ENCODE results near the gene NXN.
"Not testable (repeated sequence)": the region's sequence is repeated elsewhere in the genome, so short reads cannot be mapped to it uniquely, and the experiment has no call there.

NXN gene

GRCh38 chr17:935485-935884 lies 44.1 kb downstream of the NXN start:
- Histone ChIP-seq H3K9ac (ENCODE audit: low read depth in 1 of 2, low read length in 2 of 2) (no peak overlapping the region), H3K27me3 (ENCODE audit: control insufficient read depth in 1 of 2, insufficient read depth in 2 of 2, low read length in 2 of 2) (no peaks in the 10 kb centered on the region), H3K4me3 (ENCODE audit: low read depth in 1 of 2, low read length in 2 of 2) (no peak overlapping the region), H3K4me1 (ENCODE audit: control insufficient read depth in 1 of 2, insufficient read depth in 2 of 2, low read length in 2 of 2) (peaks cover 0 to 3% of the 10 kb centered on the region in 2 donors), H3K27ac (ENCODE audit: low read depth, low read length) (no peak overlapping the region), H3K36me3 (ENCODE audit: control insufficient read depth in 1 of 2, insufficient read depth in 2 of 2, low read length in 2 of 2) (no peaks in the 10 kb centered on the region), H3K9me3 (ENCODE audit: control insufficient read depth in 1 of 2, low read length in 2 of 2) (no peaks in the 10 kb centered on the region)

- H3K27me3 ChIP-seq (ENCODE audit: control insufficient read depth in 1 of 2, insufficient read depth in 2 of 2, low read length in 2 of 2), result no peaks in the 10 kb centered on the region
- H3K4me1 ChIP-seq (ENCODE audit: control insufficient read depth in 1 of 2, insufficient read depth in 2 of 2, low read length in 2 of 2), result peaks cover 0 to 3% of the 10 kb centered on the region in 2 donors
- no peak overlapping the region for H3K4me3 ChIP-seq (ENCODE audit: low read depth in 1 of 2, low read length in 2 of 2)
- no peaks in the 10 kb centered on the region for H3K36me3 ChIP-seq (ENCODE audit: control insufficient read depth in 1 of 2, insufficient read depth in 2 of 2, low read length in 2 of 2)
- H3K9me3 ChIP-seq (ENCODE audit: control insufficient read depth in 1 of 2, low read length in 2 of 2), result no peaks in the 10 kb centered on the region
- H3K27ac ChIP-seq (ENCODE audit: low read depth, low read length), result no peak overlapping the region
- H3K9ac ChIP-seq (ENCODE audit: low read depth in 1 of 2, low read length in 2 of 2), result no peak overlapping the region
Observed at GRCh38 chr17:933312-934073, 46.1 kb downstream of the NXN start.

- Histone ChIP-seq H3K9me3 (ENCODE audit: control insufficient read depth in 1 of 2, low read length in 2 of 2) (no peaks in the 10 kb centered on the region), H3K27me3 (ENCODE audit: control insufficient read depth in 1 of 2, insufficient read depth in 2 of 2, low read length in 2 of 2) (no peaks in the 10 kb centered on the region), H3K27ac (ENCODE audit: low read depth, low read length) (no peak overlapping the region), H3K36me3 (ENCODE audit: control insufficient read depth in 1 of 2, insufficient read depth in 2 of 2, low read length in 2 of 2) (no peaks in the 10 kb centered on the region), H3K4me3 (ENCODE audit: low read depth in 1 of 2, low read length in 2 of 2) (no peak overlapping the region), H3K4me1 (ENCODE audit: control insufficient read depth in 1 of 2, insufficient read depth in 2 of 2, low read length in 2 of 2) (peaks cover 0 to 3% of the 10 kb centered on the region in 2 donors), H3K9ac (ENCODE audit: low read depth in 1 of 2, low read length in 2 of 2) (no peak overlapping the region)
Observed at GRCh38 chr17:930258-930657, 49.3 kb downstream of the NXN start.

DNA sequence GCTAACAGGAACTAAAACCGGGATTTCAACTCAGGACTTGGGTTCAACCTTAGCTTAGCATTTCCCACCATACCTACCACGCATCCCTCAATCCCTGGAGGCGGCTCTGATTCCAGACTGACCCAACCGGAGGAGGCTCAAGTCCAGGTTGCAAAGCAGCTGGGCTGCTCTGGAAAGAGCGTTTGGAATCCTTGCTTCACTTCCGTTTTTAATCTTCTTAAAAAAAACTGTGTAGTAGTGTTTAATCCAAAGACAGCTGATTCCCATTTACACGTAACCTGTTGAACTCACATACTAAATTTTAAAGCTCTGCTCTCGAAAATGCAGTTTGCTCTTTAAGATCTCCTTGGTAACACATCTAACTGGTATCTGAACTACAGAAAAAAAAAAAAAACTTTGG lies 50.0 kb downstream of the NXN start:
- H3K4me3 ChIP-seq (ENCODE audit: low read depth in 1 of 2, low read length in 2 of 2), result no peak overlapping the region
- no peaks in the 10 kb centered on the region for H3K9me3 ChIP-seq (ENCODE audit: control insufficient read depth in 1 of 2, low read length in 2 of 2)
- no peak overlapping the region for H3K27ac ChIP-seq (ENCODE audit: low read depth, low read length)
- H3K36me3 ChIP-seq (ENCODE audit: control insufficient read depth in 1 of 2, insufficient read depth in 2 of 2, low read length in 2 of 2), result no peaks in the 10 kb centered on the region
- H3K27me3 ChIP-seq (ENCODE audit: control insufficient read depth in 1 of 2, insufficient read depth in 2 of 2, low read length in 2 of 2), result no peaks in the 10 kb centered on the region
- no peak overlapping the region for H3K9ac ChIP-seq (ENCODE audit: low read depth in 1 of 2, low read length in 2 of 2)
- H3K4me1 ChIP-seq (ENCODE audit: control insufficient read depth in 1 of 2, insufficient read depth in 2 of 2, low read length in 2 of 2), result peaks cover 0 to 3% of the 10 kb centered on the region in 2 donors

- no peaks in the 10 kb centered on the region for H3K27me3 ChIP-seq (ENCODE audit: control insufficient read depth in 1 of 2, insufficient read depth in 2 of 2, low read length in 2 of 2)
- H3K9ac ChIP-seq (ENCODE audit: low read depth in 1 of 2, low read length in 2 of 2), result no peak overlapping the region
- no peak overlapping the region for H3K4me3 ChIP-seq (ENCODE audit: low read depth in 1 of 2, low read length in 2 of 2)
- H3K36me3 ChIP-seq (ENCODE audit: control insufficient read depth in 1 of 2, insufficient read depth in 2 of 2, low read length in 2 of 2), result no peaks in the 10 kb centered on the region
- no peaks in the 10 kb centered on the region for H3K9me3 ChIP-seq (ENCODE audit: control insufficient read depth in 1 of 2, low read length in 2 of 2)
- H3K27ac ChIP-seq (ENCODE audit: low read depth, low read length), result no peak overlapping the region
- no peaks in the 10 kb centered on the region for H3K4me1 ChIP-seq (ENCODE audit: control insufficient read depth in 1 of 2, insufficient read depth in 2 of 2, low read length in 2 of 2)
Observed at GRCh38 chr17:927611-928461, 51.7 kb downstream of the NXN start.

DNA sequence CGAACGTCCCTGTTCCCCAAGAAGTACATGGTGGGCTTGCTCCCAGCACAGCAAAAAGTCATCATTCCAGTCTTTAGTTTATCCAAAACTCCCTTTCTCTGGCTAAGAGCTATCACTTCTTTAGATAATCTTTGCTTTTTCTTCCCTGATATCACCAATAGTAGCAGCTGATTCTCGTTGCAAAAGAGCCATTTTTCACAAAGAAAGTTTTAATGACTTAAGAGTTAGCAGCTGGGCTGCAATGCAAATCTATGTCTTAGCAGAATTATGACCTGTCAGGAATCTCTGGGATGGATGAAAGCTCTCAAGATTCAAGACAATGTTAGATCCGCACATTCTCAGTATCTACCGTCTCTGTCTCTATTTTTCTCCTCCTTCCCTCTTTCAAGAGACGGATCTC lies 53.8 kb downstream of the NXN start:
- H3K36me3 ChIP-seq (ENCODE audit: control insufficient read depth in 1 of 2, insufficient read depth in 2 of 2, low read length in 2 of 2), result no peaks in the 10 kb centered on the region
- no peak overlapping the region for H3K27ac ChIP-seq (ENCODE audit: low read depth, low read length)
- H3K27me3 ChIP-seq (ENCODE audit: control insufficient read depth in 1 of 2, insufficient read depth in 2 of 2, low read length in 2 of 2), result no peaks in the 10 kb centered on the region
- H3K9me3 ChIP-seq (ENCODE audit: control insufficient read depth in 1 of 2, low read length in 2 of 2), result no peaks in the 10 kb centered on the region
- no peak overlapping the region for H3K9ac ChIP-seq (ENCODE audit: low read depth in 1 of 2, low read length in 2 of 2)
- no peaks in the 10 kb centered on the region for H3K4me1 ChIP-seq (ENCODE audit: control insufficient read depth in 1 of 2, insufficient read depth in 2 of 2, low read length in 2 of 2)
- H3K4me3 ChIP-seq (ENCODE audit: low read depth in 1 of 2, low read length in 2 of 2), result no peak overlapping the region

- no peak overlapping the region for H3K27ac ChIP-seq (ENCODE audit: low read depth, low read length)
- H3K4me3 ChIP-seq (ENCODE audit: low read depth in 1 of 2, low read length in 2 of 2), result no peak overlapping the region
- no peaks in the 10 kb centered on the region for H3K27me3 ChIP-seq (ENCODE audit: control insufficient read depth in 1 of 2, insufficient read depth in 2 of 2, low read length in 2 of 2)
- no peaks in the 10 kb centered on the region for H3K9me3 ChIP-seq (ENCODE audit: control insufficient read depth in 1 of 2, low read length in 2 of 2)
- no peak overlapping the region for H3K9ac ChIP-seq (ENCODE audit: low read depth in 1 of 2, low read length in 2 of 2)
- no peaks in the 10 kb centered on the region for H3K36me3 ChIP-seq (ENCODE audit: control insufficient read depth in 1 of 2, insufficient read depth in 2 of 2, low read length in 2 of 2)
- H3K4me1 ChIP-seq (ENCODE audit: control insufficient read depth in 1 of 2, insufficient read depth in 2 of 2, low read length in 2 of 2), result no peaks in the 10 kb centered on the region
Observed at GRCh38 chr17:924711-925475, 54.7 kb downstream of the NXN start.

GRCh38 chr17:924306-924705 lies 55.3 kb downstream of the NXN start:
- H3K4me1 ChIP-seq (ENCODE audit: control insufficient read depth in 1 of 2, insufficient read depth in 2 of 2, low read length in 2 of 2); H3K4me3 ChIP-seq (ENCODE audit: low read depth in 1 of 2, low read length in 2 of 2); H3K36me3 ChIP-seq (ENCODE audit: control insufficient read depth in 1 of 2, insufficient read depth in 2 of 2, low read length in 2 of 2); H3K27ac ChIP-seq (ENCODE audit: low read depth, low read length); H3K9ac ChIP-seq (ENCODE audit: low read depth in 1 of 2, low read length in 2 of 2); H3K9me3 ChIP-seq (ENCODE audit: control insufficient read depth in 1 of 2, low read length in 2 of 2); H3K27me3 ChIP-seq (ENCODE audit: control insufficient read depth in 1 of 2, insufficient read depth in 2 of 2, low read length in 2 of 2): not testable (repeated sequence)

GRCh38 chr17:923633-924032 lies 55.9 kb downstream of the NXN start:
- no peaks in the 10 kb centered on the region for H3K9me3 ChIP-seq (ENCODE audit: control insufficient read depth in 1 of 2, low read length in 2 of 2)
- H3K4me1 ChIP-seq (ENCODE audit: control insufficient read depth in 1 of 2, insufficient read depth in 2 of 2, low read length in 2 of 2), result no peaks in the 10 kb centered on the region
- H3K4me3 ChIP-seq (ENCODE audit: low read depth in 1 of 2, low read length in 2 of 2), result no peak overlapping the region
- no peaks in the 10 kb centered on the region for H3K27me3 ChIP-seq (ENCODE audit: control insufficient read depth in 1 of 2, insufficient read depth in 2 of 2, low read length in 2 of 2)
- no peaks in the 10 kb centered on the region for H3K36me3 ChIP-seq (ENCODE audit: control insufficient read depth in 1 of 2, insufficient read depth in 2 of 2, low read length in 2 of 2)
- no peak overlapping the region for H3K9ac ChIP-seq (ENCODE audit: low read depth in 1 of 2, low read length in 2 of 2)
- no peak overlapping the region for H3K27ac ChIP-seq (ENCODE audit: low read depth, low read length)

GRCh38 chr17:921161-921560 lies 58.4 kb downstream of the NXN start:
- no peaks in the 10 kb centered on the region for H3K27me3 ChIP-seq (ENCODE audit: control insufficient read depth in 1 of 2, insufficient read depth in 2 of 2, low read length in 2 of 2)
- H3K4me3 ChIP-seq (ENCODE audit: low read depth in 1 of 2, low read length in 2 of 2), result no peak overlapping the region
- no peak overlapping the region for H3K9ac ChIP-seq (ENCODE audit: low read depth in 1 of 2, low read length in 2 of 2)
- no peak overlapping the region for H3K27ac ChIP-seq (ENCODE audit: low read depth, low read length)
- H3K36me3 ChIP-seq (ENCODE audit: control insufficient read depth in 1 of 2, insufficient read depth in 2 of 2, low read length in 2 of 2), result no peaks in the 10 kb centered on the region
- H3K4me1 ChIP-seq (ENCODE audit: control insufficient read depth in 1 of 2, insufficient read depth in 2 of 2, low read length in 2 of 2), result no peaks in the 10 kb centered on the region
- H3K9me3 ChIP-seq (ENCODE audit: control insufficient read depth in 1 of 2, low read length in 2 of 2), result no peaks in the 10 kb centered on the region
